C4-2B (cell line): Measurements from ENCODE around the gene DUSP23.

Experiments
- ZFX ChIP-seq: fragments of 450-650 bp; IDR thresholded peaks from 2 replicates; pipeline ENCODE4 v1.6.1; 2017
- TF ChIP-seq, protein P1 (sequence below): fragments of 450-650 bp; conservative IDR thresholded peaks from 2 replicates; pipeline ENCODE4 v1.5.1; 2017; ENCODE audit warnings: mild to moderate bottlenecking

DNA sequence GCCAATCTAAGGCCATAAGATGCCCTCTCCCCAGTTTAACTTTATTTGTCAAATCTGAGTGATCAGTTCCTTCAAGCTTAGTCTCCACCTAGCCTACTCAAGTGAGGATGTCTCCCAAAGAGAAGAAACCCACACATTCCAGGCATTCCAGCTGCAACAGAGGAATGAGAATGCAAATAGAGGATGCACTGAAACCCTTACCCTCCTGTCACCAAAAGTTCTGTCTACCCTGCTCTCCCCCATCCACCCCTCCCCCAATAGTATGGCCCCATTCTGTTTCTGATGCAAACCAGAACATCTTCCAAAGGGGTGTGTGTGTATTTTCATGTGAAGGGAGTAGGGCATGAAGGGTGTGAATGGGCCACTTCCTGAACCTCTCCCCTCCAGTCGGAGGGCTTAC, 3.0 kb downstream of the DUSP23 start:
- TF ChIP-seq, protein P1, sequence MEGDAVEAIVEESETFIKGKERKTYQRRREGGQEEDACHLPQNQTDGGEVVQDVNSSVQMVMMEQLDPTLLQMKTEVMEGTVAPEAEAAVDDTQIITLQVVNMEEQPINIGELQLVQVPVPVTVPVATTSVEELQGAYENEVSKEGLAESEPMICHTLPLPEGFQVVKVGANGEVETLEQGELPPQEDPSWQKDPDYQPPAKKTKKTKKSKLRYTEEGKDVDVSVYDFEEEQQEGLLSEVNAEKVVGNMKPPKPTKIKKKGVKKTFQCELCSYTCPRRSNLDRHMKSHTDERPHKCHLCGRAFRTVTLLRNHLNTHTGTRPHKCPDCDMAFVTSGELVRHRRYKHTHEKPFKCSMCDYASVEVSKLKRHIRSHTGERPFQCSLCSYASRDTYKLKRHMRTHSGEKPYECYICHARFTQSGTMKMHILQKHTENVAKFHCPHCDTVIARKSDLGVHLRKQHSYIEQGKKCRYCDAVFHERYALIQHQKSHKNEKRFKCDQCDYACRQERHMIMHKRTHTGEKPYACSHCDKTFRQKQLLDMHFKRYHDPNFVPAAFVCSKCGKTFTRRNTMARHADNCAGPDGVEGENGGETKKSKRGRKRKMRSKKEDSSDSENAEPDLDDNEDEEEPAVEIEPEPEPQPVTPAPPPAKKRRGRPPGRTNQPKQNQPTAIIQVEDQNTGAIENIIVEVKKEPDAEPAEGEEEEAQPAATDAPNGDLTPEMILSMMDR: no peak
- TF ChIP-seq ZFX: no peak
